GM18511 (cell line): ENCODE results near the gene SYK.
A peak's percentile ranks its signal among the peaks of the same experiment; 100 is the strongest.
"Not testable (repeated sequence)": the region's sequence is repeated elsewhere in the genome, so short reads cannot be mapped to it uniquely, and the experiment has no call there.

Source experiments
- ATAC-seq: cut with Tn5 transposase; IDR thresholded peaks from one replicate; pipeline ENCODE4 v1.9.1; 2021; ENCODE audit warnings: mild to moderate bottlenecking, moderate library complexity; ENCODE audit not compliant: unreplicated experiment

SYK gene

GRCh38 chr9:90872835-90873294 lies 71.2 kb downstream of the SYK start:
- ATAC-seq = no peak

GRCh38 chr9:90873422-90873821 lies 71.8 kb downstream of the SYK start:
- no peak for ATAC-seq

GRCh38 chr9:90874194-90874593 lies 72.6 kb downstream of the SYK start:
- ATAC-seq = no peak

- no peak for ATAC-seq
Observed at GRCh38 chr9:90878562-90878961, 76.9 kb downstream of the SYK start.

GRCh38 chr9:90880066-90880465 lies 78.4 kb downstream of the SYK start:
- ATAC-seq = no peak

- ATAC-seq = no peak
Observed at GRCh38 chr9:90880669-90881068, 79.0 kb downstream of the SYK start.

- peak; percentile 67 for ATAC-seq
Observed at GRCh38 chr9:90881648-90882047, 80.0 kb downstream of the SYK start.

GRCh38 chr9:90882991-90883600 lies 81.5 kb downstream of the SYK start:
- ATAC-seq = no peak

GRCh38 chr9:90883661-90884060 lies 82.0 kb downstream of the SYK start:
- ATAC-seq = no peak

- no peak for ATAC-seq
Observed at GRCh38 chr9:90884178-90884577, 82.6 kb downstream of the SYK start.

- not testable (repeated sequence) for ATAC-seq
Observed at GRCh38 chr9:90886868-90887267, 85.2 kb downstream of the SYK start.

- ATAC-seq = no peak
Observed at GRCh38 chr9:90888941-90889340, 87.3 kb downstream of the SYK start.

GRCh38 chr9:90890146-90890810 lies 88.7 kb downstream of the SYK start:
- ATAC-seq = no peak

GRCh38 chr9:90891308-90892040 lies 89.9 kb downstream of the SYK start:
- ATAC-seq = no peak

- ATAC-seq = no peak
Observed at GRCh38 chr9:90892918-90893317, 91.3 kb downstream of the SYK start.

GRCh38 chr9:90893706-90894105 lies 92.1 kb downstream of the SYK start:
- no peak for ATAC-seq

GRCh38 chr9:90894986-90895687 lies 93.5 kb downstream of the SYK start:
- no peak for ATAC-seq

GRCh38 chr9:90895786-90896185 lies 94.2 kb downstream of the SYK start:
- ATAC-seq = no peak

- ATAC-seq = no peak
Observed at GRCh38 chr9:90896231-90896630, 94.6 kb downstream of the SYK start.

- ATAC-seq = no peak
Observed at GRCh38 chr9:90898228-90898627, 96.6 kb downstream of the SYK start.

GRCh38 chr9:90899287-90899686 lies 97.7 kb downstream of the SYK start:
- ATAC-seq = no peak
